ENCODE data around the gene FBXO2. TPM values are rescaled to one million over a fixed set of nuclear protein-coding genes. Genes with fewer than 3 reads are reported as not detected.

FBXO2 gene
- polyA plus RNA-seq, 1 donor (not counting 4 experiments of a cell fraction or from before 2014, with no cell fraction given) = 42.2 TPM

DNA sequence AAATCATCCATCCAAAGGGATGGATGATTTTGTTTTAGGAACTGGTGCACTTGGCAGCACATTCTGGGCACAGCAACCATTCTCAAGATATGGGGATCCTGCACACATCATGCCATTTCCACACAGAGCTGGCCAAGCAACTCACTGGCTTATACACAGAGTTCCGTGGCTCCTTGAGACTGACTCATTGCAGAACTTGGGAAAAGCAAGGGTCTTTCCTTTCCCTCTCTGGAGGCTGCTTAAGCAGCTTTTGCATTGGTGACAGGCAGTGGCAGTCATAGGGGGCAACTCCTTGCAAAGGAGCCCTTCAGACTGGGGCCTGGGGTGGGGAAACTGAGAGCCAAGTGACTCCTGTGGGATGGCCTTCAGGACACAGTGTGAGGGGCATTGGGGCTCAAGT, 28.6 kb upstream of the FBXO2 start:
- TF ChIP-seq EZH2 (IDR thresholded peaks at IDR 0.05; ENCODE audit: low read length) = peak; percentile 41
- TF ChIP-seq, protein P1, sequence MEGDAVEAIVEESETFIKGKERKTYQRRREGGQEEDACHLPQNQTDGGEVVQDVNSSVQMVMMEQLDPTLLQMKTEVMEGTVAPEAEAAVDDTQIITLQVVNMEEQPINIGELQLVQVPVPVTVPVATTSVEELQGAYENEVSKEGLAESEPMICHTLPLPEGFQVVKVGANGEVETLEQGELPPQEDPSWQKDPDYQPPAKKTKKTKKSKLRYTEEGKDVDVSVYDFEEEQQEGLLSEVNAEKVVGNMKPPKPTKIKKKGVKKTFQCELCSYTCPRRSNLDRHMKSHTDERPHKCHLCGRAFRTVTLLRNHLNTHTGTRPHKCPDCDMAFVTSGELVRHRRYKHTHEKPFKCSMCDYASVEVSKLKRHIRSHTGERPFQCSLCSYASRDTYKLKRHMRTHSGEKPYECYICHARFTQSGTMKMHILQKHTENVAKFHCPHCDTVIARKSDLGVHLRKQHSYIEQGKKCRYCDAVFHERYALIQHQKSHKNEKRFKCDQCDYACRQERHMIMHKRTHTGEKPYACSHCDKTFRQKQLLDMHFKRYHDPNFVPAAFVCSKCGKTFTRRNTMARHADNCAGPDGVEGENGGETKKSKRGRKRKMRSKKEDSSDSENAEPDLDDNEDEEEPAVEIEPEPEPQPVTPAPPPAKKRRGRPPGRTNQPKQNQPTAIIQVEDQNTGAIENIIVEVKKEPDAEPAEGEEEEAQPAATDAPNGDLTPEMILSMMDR (optimal IDR thresholded peaks at IDR 0.05 in 1 of 3, IDR thresholded peaks at IDR 0.05 in 1 of 3, conservative IDR thresholded peaks at IDR 0.05 in 1 of 3; ENCODE audit: extremely low read depth in 1 of 3, insufficient read depth in 2 of 3, low read length in 3 of 3) = no peak
- no peak overlapping the region for H3K27ac ChIP-seq (ENCODE audit: control insufficient read depth, insufficient read depth, low read length)
- FAIRE-seq (no peak), DNase-seq (ENCODE audit: low read depth, low spot score) (no peak)
- dilution Hi-C loops (cut with MboI; ENCODE audit: extremely low pct_ligation_motif_present, low sequenced_read_pairs) = no loop called here
- H3K4me2 ChIP-seq (ENCODE audit: control insufficient read depth, extremely low read depth, insufficient read depth, low read depth, low read length) = no peak overlapping the region
- H3K4me1 ChIP-seq (ENCODE audit: control insufficient read depth, extremely low read depth, insufficient read depth, low read length) = no peaks in the 10 kb centered on the region
- no peak overlapping the region for H2AFZ ChIP-seq (ENCODE audit: control insufficient read depth, low read length)
- no peaks in the 10 kb centered on the region for H4K20me1 ChIP-seq (ENCODE audit: control insufficient read depth, extremely low read depth, insufficient read depth, low read length)
- no peak overlapping the region for H3K9ac ChIP-seq (ENCODE audit: control insufficient read depth, extremely low read depth, insufficient read depth, low read length)
- peaks cover 25% of the 10 kb centered on the region for H3K27me3 ChIP-seq (ENCODE audit: control insufficient read depth, extremely low read depth, insufficient read depth, low read length)
- H3K79me2 ChIP-seq (ENCODE audit: control insufficient read depth, insufficient read depth, low read length) = no peaks in the 10 kb centered on the region
- H3K36me3 ChIP-seq (ENCODE audit: control insufficient read depth in 2 of 2, extremely low read depth in 1 of 2, insufficient read depth in 2 of 2, low read length in 2 of 2) = no peaks in the 10 kb centered on the region
- H3K9me3 ChIP-seq (ENCODE audit: control insufficient read depth, low read depth, low read length) = no peaks in the 10 kb centered on the region
- no peaks in the 10 kb centered on the region for H3K9me1 ChIP-seq (ENCODE audit: control insufficient read depth, extremely low read depth, insufficient read depth, low read length)
- H3K4me3 ChIP-seq (ENCODE audit: control insufficient read depth in 2 of 3, extremely low read depth in 1 of 3, insufficient read depth in 2 of 3, low read depth in 1 of 3, low read length in 3 of 3) = no peak overlapping the region

DNA sequence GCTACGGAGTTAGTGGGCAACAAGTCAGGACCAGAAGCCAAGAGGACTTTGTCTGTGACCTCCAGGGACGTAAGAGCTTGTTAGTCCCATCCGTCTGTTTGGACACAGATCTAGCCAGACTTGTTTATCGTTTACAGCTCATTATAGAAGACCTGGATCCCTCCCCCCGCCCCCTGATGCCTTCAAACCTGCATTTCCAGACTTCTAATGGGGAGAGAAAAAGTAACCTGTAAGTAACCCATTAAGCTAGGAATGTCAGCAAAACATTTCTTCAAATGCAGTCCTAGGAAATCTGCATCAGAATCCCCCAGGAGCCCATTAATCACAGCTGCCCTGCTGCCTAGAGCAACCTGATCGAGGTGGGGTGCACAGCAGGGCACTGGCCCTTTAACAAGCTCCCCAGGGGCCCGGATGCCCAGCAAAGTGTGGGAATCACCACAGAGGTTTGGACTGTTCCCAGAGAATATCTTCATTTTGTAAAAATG, 28.1 kb upstream of the FBXO2 start:
- no peak for DNase-seq (ENCODE audit: low read depth, low spot score)
- Histone ChIP-seq H3K27me3 (ENCODE audit: control insufficient read depth, extremely low read depth, insufficient read depth, low read length) (peaks cover 25% of the 10 kb centered on the region), H3K4me1 (ENCODE audit: control insufficient read depth, extremely low read depth, insufficient read depth, low read length) (no peaks in the 10 kb centered on the region), H3K4me2 (ENCODE audit: control insufficient read depth, extremely low read depth, insufficient read depth, low read depth, low read length) (no peak overlapping the region), H3K36me3 (ENCODE audit: control insufficient read depth in 2 of 2, extremely low read depth in 1 of 2, insufficient read depth in 2 of 2, low read length in 2 of 2) (no peaks in the 10 kb centered on the region), H3K4me3 (ENCODE audit: control insufficient read depth in 2 of 3, extremely low read depth in 1 of 3, insufficient read depth in 2 of 3, low read depth in 1 of 3, low read length in 3 of 3) (no peak overlapping the region), H3K27ac (ENCODE audit: control insufficient read depth, insufficient read depth, low read length) (no peak overlapping the region), H2AFZ (ENCODE audit: control insufficient read depth, low read length) (no peak overlapping the region), H3K9ac (ENCODE audit: control insufficient read depth, extremely low read depth, insufficient read depth, low read length) (no peak overlapping the region), H3K79me2 (ENCODE audit: control insufficient read depth, insufficient read depth, low read length) (no peaks in the 10 kb centered on the region), H3K9me3 (ENCODE audit: control insufficient read depth, low read depth, low read length) (no peaks in the 10 kb centered on the region), H4K20me1 (ENCODE audit: control insufficient read depth, extremely low read depth, insufficient read depth, low read length) (no peaks in the 10 kb centered on the region), H3K9me1 (ENCODE audit: control insufficient read depth, extremely low read depth, insufficient read depth, low read length) (no peaks in the 10 kb centered on the region)
- no peak for FAIRE-seq
- no peak for TF ChIP-seq EZH2 (IDR thresholded peaks at IDR 0.05; ENCODE audit: low read length)
- TF ChIP-seq, protein P1 (optimal IDR thresholded peaks at IDR 0.05 in 1 of 3, IDR thresholded peaks at IDR 0.05 in 1 of 3, conservative IDR thresholded peaks at IDR 0.05 in 1 of 3; ENCODE audit: extremely low read depth in 1 of 3, insufficient read depth in 2 of 3, low read length in 3 of 3) = no peak
- dilution Hi-C loops (cut with MboI; ENCODE audit: extremely low pct_ligation_motif_present, low sequenced_read_pairs) = no loop called here

All from keratinocyte (primary cell).